GM12878 (cell line): Measurements from ENCODE around the gene DTX4. TPM values are rescaled to one million over a fixed set of nuclear protein-coding genes. Genes with fewer than 3 reads are reported as not detected.

ENCODE experiments used
- ASH2L ChIP-seq: fragments of 300-600, 200-600 bp; sonication (generic); IDR thresholded peaks from 2 replicates; pipeline ENCODE4 v1.6.1; 2017; ENCODE audit warnings: low read depth, mild to moderate bottlenecking, borderline replicate concordance
- BMI1 ChIP-seq: fragments of 450-650 bp; IDR thresholded peaks from 2 replicates; pipeline ENCODE4 v1.6.1; 2016; ENCODE audit warnings: mild to moderate bottlenecking, moderate library complexity, borderline replicate concordance
- CHD4 ChIP-seq: fragments of 200-600 bp; sonication (generic); IDR thresholded peaks from 2 replicates; pipeline ENCODE4 v1.6.1; 2016; ENCODE audit warnings: mild to moderate bottlenecking
- CTCF ChIP-seq, 3 experiments: IDR thresholded peaks in 2 of 3; conservative IDR thresholded peaks in 1 of 3; 2 replicates each; pipeline ENCODE4 v1.5.1; 2011; ENCODE audit warnings: low read depth in 3 of 3, low read length in 3 of 3, mild to moderate bottlenecking in 3 of 3, control low read depth in 2 of 3, moderate library complexity in 2 of 3, inconsistent platforms in 1 of 3, mixed read lengths in 1 of 3; ENCODE audit not compliant: control insufficient read depth in 2 of 3, insufficient read depth in 1 of 3; ENCODE audit errors: extremely low read depth in 1 of 3
- EZH2 ChIP-seq: IDR thresholded peaks from 2 replicates; pipeline ENCODE4 v1.6.1; 2012; ENCODE audit warnings: low read depth, mild to moderate bottlenecking, control low read depth, inconsistent platforms, low read length, borderline replicate concordance; ENCODE audit not compliant: control insufficient read depth
- HSF1 ChIP-seq: fragments of 150-350 bp; IDR thresholded peaks from 2 replicates; pipeline ENCODE4 v1.6.1; 2014; ENCODE audit warnings: mild to moderate bottlenecking, low read depth, low read length
- MEF2B ChIP-seq: fragments of 450-650 bp; IDR thresholded peaks from 2 replicates; pipeline ENCODE4 v1.6.1; 2018; ENCODE audit warnings: mild to moderate bottlenecking, moderate library complexity; ENCODE audit not compliant: partially characterized antibody, poor library complexity, severe bottlenecking
- MTA2 ChIP-seq: fragments of 450-650 bp; IDR thresholded peaks from 2 replicates; pipeline ENCODE4 v1.6.1; 2016; ENCODE audit warnings: low read depth, mild to moderate bottlenecking, moderate library complexity
- NR2C2 ChIP-seq: IDR thresholded peaks from 2 replicates; pipeline ENCODE4 v1.6.1; 2011; ENCODE audit warnings: borderline replicate concordance, low read depth; ENCODE audit not compliant: control insufficient read depth, insufficient read length
- PKNOX1 ChIP-seq: fragments of 450-650 bp; IDR thresholded peaks from 2 replicates; pipeline ENCODE4 v1.6.1; 2016; ENCODE audit warnings: mild to moderate bottlenecking
- SREBF2 ChIP-seq: IDR thresholded peaks from 2 replicates; pipeline ENCODE4 v1.6.1; 2012; ENCODE audit warnings: mild to moderate bottlenecking, low read length
- SUPT20H ChIP-seq: IDR thresholded peaks from 2 replicates; pipeline ENCODE4 v1.6.1; 2011; ENCODE audit warnings: low read depth, mild to moderate bottlenecking, low read length, moderate library complexity, borderline replicate concordance; ENCODE audit not compliant: control insufficient read depth
- SUZ12 ChIP-seq: fragments of 200-600 bp; sonication (generic); IDR thresholded peaks from one replicate; pipeline ENCODE4 v1.6.1; 2018; ENCODE audit warnings: antibody characterized with exemption, mild to moderate bottlenecking; ENCODE audit not compliant: unreplicated experiment
- USF2 ChIP-seq: IDR thresholded peaks from 2 replicates; pipeline ENCODE4 v1.6.1; 2011; ENCODE audit warnings: low read depth, low read length, improper control_type of control experiment, borderline replicate concordance
- WRNIP1 ChIP-seq: IDR thresholded peaks from 2 replicates; pipeline ENCODE4 v1.6.1; 2011; ENCODE audit warnings: low read depth, low read length, improper control_type of control experiment, borderline replicate concordance
- ZNF384 ChIP-seq: IDR thresholded peaks from 2 replicates; pipeline ENCODE4 v1.6.1; 2012; ENCODE audit warnings: low read depth, mild to moderate bottlenecking, low read length, improper control_type of control experiment, borderline replicate concordance
- polyA plus RNA-seq, 11 experiments: library from polyadenylated mRNA; depleted of rRNA in 4 of 11; unstranded in 6 of 11; stranded (reverse) in 5 of 11; fragments of >200 nt; fragmentation: Nextera tagmentation in 4 of 11; fragmentation: Illumina TruSeq in 1 of 11; extraction: Ambion mirVana in 4 of 11; extraction: Trizol in 1 of 11; gene quantifications; 1 replicate in 1 of 11; 2 replicates in 10 of 11; pipeline versions ENCODE4 v1.2.1 to v1.2.3, GENCODE V29; 2011 to 2016; ENCODE audit warnings: inconsistent platforms in 2 of 11, missing spikeins in 2 of 11, low read depth in 1 of 11
- total RNA-seq, 4 experiments: library from RNA; depleted of rRNA in 3 of 4; stranded (reverse); fragments of >200 nt in 3 of 4; fragmentation: Illumina TruSeq in 1 of 4; extraction: Trizol in 1 of 4; gene quantifications; 2 replicates each; pipeline versions ENCODE4 v1.2.1 to v1.2.3, GENCODE V29; 2013 to 2021
- TF ChIP-seq, protein P1 (sequence below): IDR thresholded peaks from 2 replicates; pipeline ENCODE4 v1.6.1; 2011; ENCODE audit warnings: borderline replicate concordance, low read depth, mild to moderate bottlenecking, moderate library complexity, low read length; ENCODE audit not compliant: insufficient read depth, poor library complexity, severe bottlenecking
- TF ChIP-seq, protein P2 (sequence below): fragments of 450-650 bp; IDR thresholded peaks from 2 replicates; pipeline ENCODE4 v1.6.1; 2017; ENCODE audit warnings: mild to moderate bottlenecking, low read depth, inconsistent platforms; ENCODE audit not compliant: poor library complexity, severe bottlenecking

Gene DTX4
- total and polyA plus RNA-seq, 10 of the 15 experiments (the other 5 are each of a cell fraction or from before 2014, with no cell fraction given), result 3.8 to 25.8 (median 10.5) TPM

DNA sequence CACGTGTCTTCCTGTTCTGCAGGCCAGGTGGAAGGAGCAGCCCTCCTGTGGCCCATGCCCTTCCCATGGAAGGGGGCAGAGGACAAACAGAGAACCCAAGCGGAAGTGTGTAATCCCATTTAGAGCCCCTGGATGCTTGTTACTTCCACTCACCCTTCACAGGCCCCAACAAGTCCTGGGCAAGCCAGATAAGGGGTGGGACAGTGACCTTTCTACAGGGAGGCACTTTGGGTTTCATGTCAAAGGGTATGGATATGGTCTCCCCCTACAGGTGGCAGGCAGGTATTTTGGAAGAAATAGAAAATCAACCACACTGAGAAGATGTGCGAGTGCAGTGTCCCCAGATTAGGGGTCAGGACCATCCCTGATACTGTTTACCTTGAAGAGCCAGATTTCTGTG, 29.4 kb downstream of the DTX4 start (continued):
- no peak for TF ChIP-seq HSF1
- no peak for TF ChIP-seq CHD4
- TF ChIP-seq, protein P1, sequence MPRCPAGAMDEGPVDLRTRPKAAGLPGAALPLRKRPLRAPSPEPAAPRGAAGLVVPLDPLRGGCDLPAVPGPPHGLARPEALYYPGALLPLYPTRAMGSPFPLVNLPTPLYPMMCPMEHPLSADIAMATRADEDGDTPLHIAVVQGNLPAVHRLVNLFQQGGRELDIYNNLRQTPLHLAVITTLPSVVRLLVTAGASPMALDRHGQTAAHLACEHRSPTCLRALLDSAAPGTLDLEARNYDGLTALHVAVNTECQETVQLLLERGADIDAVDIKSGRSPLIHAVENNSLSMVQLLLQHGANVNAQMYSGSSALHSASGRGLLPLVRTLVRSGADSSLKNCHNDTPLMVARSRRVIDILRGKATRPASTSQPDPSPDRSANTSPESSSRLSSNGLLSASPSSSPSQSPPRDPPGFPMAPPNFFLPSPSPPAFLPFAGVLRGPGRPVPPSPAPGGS, result no peak
- peak; percentile 35 to 51 (median 42); a peak in 4 of 6 replicates for TF ChIP-seq CTCF (IDR thresholded peaks at IDR 0.05 in 2 of 3, conservative IDR thresholded peaks at IDR 0.05 in 1 of 3; ENCODE audit: control insufficient read depth in 2 of 3, extremely low read depth in 1 of 3, insufficient read depth in 1 of 3, low read depth in 3 of 3, low read length in 3 of 3)
- TF ChIP-seq MEF2B, result no peak
- no peak for TF ChIP-seq MTA2
- TF ChIP-seq NR2C2, result no peak
- no peak for TF ChIP-seq BMI1
- TF ChIP-seq ASH2L, result no peak
- no peak for TF ChIP-seq SREBF2
- TF ChIP-seq, protein P2, sequence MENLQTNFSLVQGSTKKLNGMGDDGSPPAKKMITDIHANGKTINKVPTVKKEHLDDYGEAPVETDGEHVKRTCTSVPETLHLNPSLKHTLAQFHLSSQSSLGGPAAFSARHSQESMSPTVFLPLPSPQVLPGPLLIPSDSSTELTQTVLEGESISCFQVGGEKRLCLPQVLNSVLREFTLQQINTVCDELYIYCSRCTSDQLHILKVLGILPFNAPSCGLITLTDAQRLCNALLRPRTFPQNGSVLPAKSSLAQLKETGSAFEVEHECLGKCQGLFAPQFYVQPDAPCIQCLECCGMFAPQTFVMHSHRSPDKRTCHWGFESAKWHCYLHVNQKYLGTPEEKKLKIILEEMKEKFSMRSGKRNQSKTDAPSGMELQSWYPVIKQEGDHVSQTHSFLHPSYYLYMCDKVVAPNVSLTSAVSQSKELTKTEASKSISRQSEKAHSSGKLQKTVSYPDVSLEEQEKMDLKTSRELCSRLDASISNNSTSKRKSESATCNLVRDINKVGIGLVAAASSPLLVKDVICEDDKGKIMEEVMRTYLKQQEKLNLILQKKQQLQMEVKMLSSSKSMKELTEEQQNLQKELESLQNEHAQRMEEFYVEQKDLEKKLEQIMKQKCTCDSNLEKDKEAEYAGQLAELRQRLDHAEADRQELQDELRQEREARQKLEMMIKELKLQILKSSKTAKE, result no peak
- TF ChIP-seq ZNF384, result no peak
- TF ChIP-seq SUZ12, result no peak
- TF ChIP-seq EZH2, result no peak
- no peak for TF ChIP-seq PKNOX1
- TF ChIP-seq USF2, result no peak
- TF ChIP-seq SUPT20H, result no peak
- no peak for TF ChIP-seq WRNIP1
